Mesenchymal stem cell (in vitro differentiated cells and primary cell): ENCODE data around the gene CBY3.

Source experiments
- DNase-seq: peaks from one replicate; pipeline ENCODE4 v3.0.0-alpha.2; 2013
- H2AFZ ChIP-seq: one replicate; pipeline ENCODE4 v1.6.1; 2013; ENCODE audit warnings: low read depth, mild to moderate bottlenecking, control low read depth, inconsistent platforms, low read length, moderate library complexity
- H2AK5ac ChIP-seq: 2 replicates; pipeline ENCODE4 v1.6.1; 2013; ENCODE audit warnings: low read length, moderate library complexity, mild to moderate bottlenecking, inconsistent platforms; ENCODE audit not compliant: severe bottlenecking
- H2BK120ac ChIP-seq: one replicate; pipeline ENCODE4 v1.6.1; 2013; ENCODE audit warnings: low read depth, mild to moderate bottlenecking, inconsistent platforms, low read length, moderate library complexity
- H2BK12ac ChIP-seq, 2 experiments: one replicate each; pipeline ENCODE4 v1.6.1; 2013; ENCODE audit warnings: inconsistent platforms in 2 of 2, low read length in 2 of 2, mild to moderate bottlenecking in 2 of 2, moderate library complexity in 2 of 2, control low read depth in 1 of 2
- H2BK15ac ChIP-seq: one replicate; pipeline ENCODE4 v1.6.1; 2013; ENCODE audit warnings: mild to moderate bottlenecking, low read depth, inconsistent platforms; ENCODE audit not compliant: poor library complexity, severe bottlenecking
- H2BK5ac ChIP-seq: 2 replicates; pipeline ENCODE4 v1.6.1; 2013; ENCODE audit warnings: low read depth, mild to moderate bottlenecking, low read length, control low read depth, inconsistent platforms; ENCODE audit not compliant: poor library complexity, severe bottlenecking
- H3K14ac ChIP-seq, 2 experiments: one replicate each; pipeline ENCODE4 v1.6.1; 2013; ENCODE audit warnings: inconsistent platforms in 2 of 2, low read length in 2 of 2, control low read depth in 1 of 2, mild to moderate bottlenecking in 1 of 2, moderate library complexity in 1 of 2
- H3K18ac ChIP-seq, 2 experiments: one replicate each; pipeline ENCODE4 v1.6.1; 2013; ENCODE audit warnings: inconsistent platforms in 2 of 2, low read length in 2 of 2, control low read depth in 1 of 2, low read depth in 1 of 2, mild to moderate bottlenecking in 1 of 2
- H3K23ac ChIP-seq, 2 experiments: one replicate each; pipeline ENCODE4 v1.6.1; 2013; ENCODE audit warnings: inconsistent platforms in 2 of 2, low read length in 2 of 2, mild to moderate bottlenecking in 2 of 2, moderate library complexity in 2 of 2, control low read depth in 1 of 2
- H3K27ac ChIP-seq: 2 replicates; pipeline ENCODE4 v1.5.1; 2013; ENCODE audit warnings: mild to moderate bottlenecking, moderate library complexity, low read length, control low read depth, inconsistent platforms; ENCODE audit not compliant: poor library complexity, severe bottlenecking
- H3K27me3 ChIP-seq, 2 experiments: 2 replicates each; pipeline versions ENCODE4 v1.6.1 to v1.7.0; 2013; ENCODE audit warnings: low read length in 2 of 2, mild to moderate bottlenecking in 2 of 2, moderate library complexity in 2 of 2, control low read depth in 1 of 2, inconsistent platforms in 1 of 2; ENCODE audit not compliant: control insufficient read depth in 1 of 2, insufficient read depth in 1 of 2
- H3K36me3 ChIP-seq, 2 experiments: 2 replicates each; pipeline versions ENCODE4 v1.6.1 to v1.7.0; 2013; ENCODE audit warnings: low read length in 2 of 2, control low read depth in 1 of 2, inconsistent platforms in 1 of 2, low read depth in 1 of 2, mild to moderate bottlenecking in 1 of 2; ENCODE audit not compliant: insufficient read depth in 2 of 2, control insufficient read depth in 1 of 2
- H3K4ac ChIP-seq, 2 experiments: one replicate each; pipeline ENCODE4 v1.6.1; 2013; ENCODE audit warnings: inconsistent platforms in 2 of 2, low read length in 2 of 2, mild to moderate bottlenecking in 2 of 2, moderate library complexity in 2 of 2, control low read depth in 1 of 2, low read depth in 1 of 2
- H3K4me1 ChIP-seq: 2 replicates; pipeline ENCODE4 v1.6.1; 2013; ENCODE audit warnings: low read depth, low read length, control low read depth; ENCODE audit not compliant: control insufficient read depth, insufficient read depth
- H3K4me2 ChIP-seq: 2 replicates; pipeline ENCODE4 v1.6.1; 2013; ENCODE audit warnings: low read length, mild to moderate bottlenecking, inconsistent platforms; ENCODE audit not compliant: poor library complexity, severe bottlenecking
- H3K4me3 ChIP-seq, 2 experiments: 2 replicates each; pipeline versions ENCODE4 v1.5.1 to v1.7.0; 2013; ENCODE audit warnings: low read length in 2 of 2, mild to moderate bottlenecking in 2 of 2, control low read depth in 1 of 2, low read depth in 1 of 2; ENCODE audit not compliant: insufficient read depth in 1 of 2
- H3K79me1 ChIP-seq: replicated peaks from 2 replicates; pipeline ENCODE4 v1.6.1; 2013; ENCODE audit warnings: mild to moderate bottlenecking, control low read depth, low read length, inconsistent platforms; ENCODE audit not compliant: poor library complexity, severe bottlenecking
- H3K9ac ChIP-seq: 2 replicates; pipeline ENCODE4 v1.7.0; 2013; ENCODE audit warnings: mild to moderate bottlenecking, low read length, moderate library complexity
- H3K9me3 ChIP-seq: 2 replicates; pipeline ENCODE4 v1.7.0; 2013; ENCODE audit warnings: mild to moderate bottlenecking, low read length; ENCODE audit not compliant: control insufficient read depth
- H4K8ac ChIP-seq: one replicate; pipeline ENCODE4 v1.6.1; 2013; ENCODE audit warnings: inconsistent platforms, mild to moderate bottlenecking, low read length, moderate library complexity
- H4K91ac ChIP-seq: one replicate; pipeline ENCODE4 v1.6.1; 2013; ENCODE audit warnings: mild to moderate bottlenecking, low read length, inconsistent platforms
- WGBS: methylation state at CpG from one replicate; pipeline ENCODE4 v1.1.7; 2013; ENCODE audit warnings: mixed read lengths; 5-methylcytosine and 5-hydroxymethylcytosine counted together

Gene CBY3

GRCh38 chr5:179727106-179727505, 46.3 kb upstream of the CBY3 start:
- H2AK5ac ChIP-seq = no peak overlapping the region
- H2BK12ac ChIP-seq = no peak overlapping the region
- no peaks in the 10 kb centered on the region for H3K27me3 ChIP-seq
- peak overlapping the region; percentile 14 for H4K8ac ChIP-seq
- no peak overlapping the region for H3K9ac ChIP-seq
- no peak overlapping the region for H2BK5ac ChIP-seq
- H3K9me3 ChIP-seq = no peaks in the 10 kb centered on the region
- peaks cover 11% of the 10 kb centered on the region for H3K79me1 ChIP-seq
- no peak overlapping the region for H3K4ac ChIP-seq
- no peak overlapping the region for H2AFZ ChIP-seq
- H3K36me3 ChIP-seq = peaks cover 38 to 85% of the 10 kb centered on the region in 2 experiments
- 90% methylated on average over 6 of the region's 6 CpGs for WGBS
- H3K4me2 ChIP-seq = no peak overlapping the region
- H2BK120ac ChIP-seq = no peak overlapping the region
- peaks cover 3% of the 10 kb centered on the region for H3K4me1 ChIP-seq
- no peak overlapping the region for H3K18ac ChIP-seq
- H3K4me3 ChIP-seq = no peak overlapping the region
- peak overlapping the region in 1 of 2 experiments; percentile 94 for H3K23ac ChIP-seq
- no peak overlapping the region for H4K91ac ChIP-seq
- no peak overlapping the region for H3K14ac ChIP-seq
- H3K27ac ChIP-seq = no peak overlapping the region
- no peak for DNase-seq
- no peak overlapping the region for H2BK15ac ChIP-seq

GRCh38 chr5:179724163-179724562, 43.3 kb upstream of the CBY3 start:
- H2AFZ ChIP-seq = no peak overlapping the region
- no peak overlapping the region for H3K27ac ChIP-seq
- H3K9me3 ChIP-seq = no peaks in the 10 kb centered on the region
- H3K36me3 ChIP-seq = peaks cover 55 to 96% of the 10 kb centered on the region in 2 experiments
- no peak overlapping the region for H3K4me2 ChIP-seq
- H3K23ac ChIP-seq = no peak overlapping the region
- no peak overlapping the region for H2AK5ac ChIP-seq
- no peak overlapping the region for H2BK12ac ChIP-seq
- no peaks in the 10 kb centered on the region for H3K4me1 ChIP-seq
- no peak overlapping the region for H2BK5ac ChIP-seq
- H4K91ac ChIP-seq = no peak overlapping the region
- H2BK15ac ChIP-seq = no peak overlapping the region
- no peak overlapping the region for H4K8ac ChIP-seq
- no peak for DNase-seq
- no peak overlapping the region for H2BK120ac ChIP-seq
- H3K14ac ChIP-seq = no peak overlapping the region
- H3K4ac ChIP-seq = no peak overlapping the region
- H3K27me3 ChIP-seq = no peaks in the 10 kb centered on the region
- H3K4me3 ChIP-seq = no peak overlapping the region
- H3K18ac ChIP-seq = no peak overlapping the region
- over 99% methylated on average over 2 of the region's 4 CpGs for WGBS
- H3K79me1 ChIP-seq = peaks cover 16% of the 10 kb centered on the region
- H3K9ac ChIP-seq = no peak overlapping the region

- no peak overlapping the region for H3K23ac ChIP-seq
- no peak overlapping the region for H3K4me3 ChIP-seq
- H2BK120ac ChIP-seq = no peak overlapping the region
- peaks cover 21% of the 10 kb centered on the region for H3K79me1 ChIP-seq
- H3K4me2 ChIP-seq = no peak overlapping the region
- H4K8ac ChIP-seq = no peak overlapping the region
- no peak overlapping the region for H4K91ac ChIP-seq
- no peak overlapping the region for H2BK5ac ChIP-seq
- DNase-seq = no peak
- no peak overlapping the region for H3K14ac ChIP-seq
- no peak overlapping the region for H2BK15ac ChIP-seq
- H2BK12ac ChIP-seq = no peak overlapping the region
- no peaks in the 10 kb centered on the region for H3K27me3 ChIP-seq
- no peaks in the 10 kb centered on the region for H3K4me1 ChIP-seq
- H3K27ac ChIP-seq = no peak overlapping the region
- H3K9me3 ChIP-seq = no peaks in the 10 kb centered on the region
- H3K36me3 ChIP-seq = peaks cover 55 to 95% of the 10 kb centered on the region in 2 experiments
- no peak overlapping the region for H2AFZ ChIP-seq
- H3K9ac ChIP-seq = no peak overlapping the region
- no peak overlapping the region for H3K18ac ChIP-seq
- no peak overlapping the region for H2AK5ac ChIP-seq
- no peak overlapping the region for H3K4ac ChIP-seq
- 77% methylated on average over 2 of the region's 2 CpGs for WGBS
Observed at GRCh38 chr5:179720222-179720621, 39.4 kb upstream of the CBY3 start.

GRCh38 chr5:179716286-179716685, 35.5 kb upstream of the CBY3 start:
- Histone ChIP-seq H2BK12ac (no peak overlapping the region), H2AK5ac (no peak overlapping the region), H3K79me1 (peaks cover 15% of the 10 kb centered on the region), H3K27ac (no peak overlapping the region), H4K91ac (no peak overlapping the region), H3K36me3 (peaks cover 68 to 89% of the 10 kb centered on the region in 2 experiments), H3K4ac (no peak overlapping the region), H2BK120ac (no peak overlapping the region), H3K23ac (no peak overlapping the region), H2BK5ac (no peak overlapping the region), H3K4me2 (no peak overlapping the region), H3K4me1 (no peaks in the 10 kb centered on the region), H2AFZ (no peak overlapping the region), H3K14ac (no peak overlapping the region), H3K9ac (no peak overlapping the region), H3K4me3 (no peak overlapping the region), H3K27me3 (no peaks in the 10 kb centered on the region), H3K18ac (no peak overlapping the region), H4K8ac (no peak overlapping the region), H3K9me3 (no peaks in the 10 kb centered on the region), H2BK15ac (no peak overlapping the region)
- DNase-seq = no peak
- WGBS = 93% methylated on average over 1 of the region's 1 CpG
